HL-60/S4 (cell line): ENCODE data around the gene GCSAML.
"Not testable (repeated sequence)": the region's sequence is repeated elsewhere in the genome, so short reads cannot be mapped to it uniquely, and the experiment has no call there.

ENCODE experiments used
- in situ Hi-C: fragments of 300-500 bp; cut with MboI; formaldehyde crosslinking; loops from 2 replicates; pipeline ENCODE4 v1.14.3; 2022; ENCODE audit warnings: low sequenced_read_pairs

The GCSAML gene

GRCh38 chr1:247548769-247549182 is at the start of gene GCSAML:
GCSAML (plus strand) TSS chr1:247549134; CDS start chr1:247549192, 58 bp downstream.
- in situ Hi-C loops = no loop called here

- in situ Hi-C loops = no loop called here
These were observed 48.1 kb upstream of the GCSAML start for GRCh38 chr1:247500865-247501264.

- in situ Hi-C loops = no loop called here
These were observed 42.1 kb upstream of the GCSAML start for GRCh38 chr1:247506831-247507230.

- in situ Hi-C loops = no loop called here
These were observed 30.9 kb upstream of the GCSAML start for GRCh38 chr1:247517795-247518612.

GRCh38 chr1:247518613-247518891 is 30.4 kb upstream of the GCSAML start:
- in situ Hi-C loops = no loop called here

- in situ Hi-C loops = not testable (repeated sequence)
These were observed 27.0 kb upstream of the GCSAML start for GRCh38 chr1:247521886-247522285.

- in situ Hi-C loops = no loop called here
These were observed 20.0 kb upstream of the GCSAML start for GRCh38 chr1:247528812-247529474.

GRCh38 chr1:247529771-247530355 is 19.1 kb upstream of the GCSAML start:
- in situ Hi-C loops = no loop called here

- in situ Hi-C loops = no loop called here
These were observed 18.1 kb upstream of the GCSAML start for GRCh38 chr1:247530785-247531184.

GRCh38 chr1:247531937-247532336 is 17.0 kb upstream of the GCSAML start:
- in situ Hi-C loops = no loop called here

- in situ Hi-C loops = no loop called here
These were observed 13.5 kb upstream of the GCSAML start for GRCh38 chr1:247535402-247535801.

- in situ Hi-C loops = no loop called here
These were observed 12.6 kb upstream of the GCSAML start, which contains the start of gene OR2C3 for GRCh38 chr1:247536340-247536739. OR2C3 (minus strand) TSS chr1:247536440; CDS start chr1:247532511, 3,929 bp downstream.

GRCh38 chr1:247538561-247538960 is 10.4 kb upstream of the GCSAML start:
- in situ Hi-C loops = no loop called here

GRCh38 chr1:247539215-247539614 is 9.7 kb upstream of the GCSAML start:
- in situ Hi-C loops = no loop called here

GRCh38 chr1:247540581-247540980 is 8.4 kb upstream of the GCSAML start:
- in situ Hi-C loops = no loop called here

GRCh38 chr1:247542811-247543210 is 6.1 kb upstream of the GCSAML start:
- in situ Hi-C loops = no loop called here

- in situ Hi-C loops = no loop called here
These were observed 842 bp upstream of the GCSAML start for GRCh38 chr1:247548092-247548491.

- in situ Hi-C loops = no loop called here
These were observed 2.8 kb downstream of the GCSAML start for GRCh38 chr1:247551721-247552120.

GRCh38 chr1:247552231-247552630 is 3.3 kb downstream of the GCSAML start:
- in situ Hi-C loops = no loop called here

- in situ Hi-C loops = no loop called here
These were observed 9.2 kb downstream of the GCSAML start for GRCh38 chr1:247557926-247558674.

GRCh38 chr1:247561711-247562110 is 12.8 kb downstream of the GCSAML start:
- in situ Hi-C loops = no loop called here
